22Rv1 (cell line): Measurements from ENCODE around the gene PACRG.

Experiments
- ZFX ChIP-seq: fragments of 450-650 bp; IDR thresholded peaks from 2 replicates; pipeline ENCODE4 v1.6.1; 2017; ENCODE audit warnings: antibody characterized with exemption, borderline replicate concordance
- TF ChIP-seq, protein P1 (sequence below): fragments of 450-650 bp; IDR thresholded peaks from 2 replicates; pipeline ENCODE4 v1.5.1; 2017; ENCODE audit warnings: mild to moderate bottlenecking

DNA sequence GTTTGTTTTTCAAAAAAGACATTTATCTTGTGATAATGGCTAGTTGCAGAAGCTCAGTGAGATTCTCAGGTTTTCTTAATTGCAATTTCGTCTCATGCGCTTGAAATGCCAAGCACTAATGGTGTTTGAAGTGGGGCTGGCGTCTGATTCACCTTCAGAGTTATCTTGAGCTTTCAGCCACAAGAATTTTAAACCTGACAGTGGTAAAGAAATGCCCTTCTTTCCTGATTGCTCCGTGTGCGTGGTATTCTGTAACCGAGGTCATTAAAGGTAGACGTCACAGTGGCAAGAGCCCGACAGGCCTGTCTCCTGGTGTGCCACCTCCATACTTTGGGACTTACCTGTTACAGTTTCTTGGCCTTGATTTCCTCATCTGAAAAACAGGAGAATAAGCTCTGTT lies 560.3 kb downstream of the PACRG start:
- TF ChIP-seq, protein P1, sequence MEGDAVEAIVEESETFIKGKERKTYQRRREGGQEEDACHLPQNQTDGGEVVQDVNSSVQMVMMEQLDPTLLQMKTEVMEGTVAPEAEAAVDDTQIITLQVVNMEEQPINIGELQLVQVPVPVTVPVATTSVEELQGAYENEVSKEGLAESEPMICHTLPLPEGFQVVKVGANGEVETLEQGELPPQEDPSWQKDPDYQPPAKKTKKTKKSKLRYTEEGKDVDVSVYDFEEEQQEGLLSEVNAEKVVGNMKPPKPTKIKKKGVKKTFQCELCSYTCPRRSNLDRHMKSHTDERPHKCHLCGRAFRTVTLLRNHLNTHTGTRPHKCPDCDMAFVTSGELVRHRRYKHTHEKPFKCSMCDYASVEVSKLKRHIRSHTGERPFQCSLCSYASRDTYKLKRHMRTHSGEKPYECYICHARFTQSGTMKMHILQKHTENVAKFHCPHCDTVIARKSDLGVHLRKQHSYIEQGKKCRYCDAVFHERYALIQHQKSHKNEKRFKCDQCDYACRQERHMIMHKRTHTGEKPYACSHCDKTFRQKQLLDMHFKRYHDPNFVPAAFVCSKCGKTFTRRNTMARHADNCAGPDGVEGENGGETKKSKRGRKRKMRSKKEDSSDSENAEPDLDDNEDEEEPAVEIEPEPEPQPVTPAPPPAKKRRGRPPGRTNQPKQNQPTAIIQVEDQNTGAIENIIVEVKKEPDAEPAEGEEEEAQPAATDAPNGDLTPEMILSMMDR, result no peak
- TF ChIP-seq ZFX, result no peak
